K562 (cell line): ENCODE results near the gene ITGA2B. TPM values are rescaled to one million over a fixed set of nuclear protein-coding genes. Genes with fewer than 3 reads are reported as not detected.

ENCODE experiments used
- BRD9 ChIP-seq: fragments of 450-650 bp; IDR thresholded peaks from 2 replicates; pipeline ENCODE4 v1.6.1; 2018; ENCODE audit warnings: low read depth; ENCODE audit not compliant: partially characterized antibody
- EGR1 ChIP-seq: fragments of 450-650 bp; conservative IDR thresholded peaks from 2 replicates; pipeline ENCODE4 v1.6.1; 2017; ENCODE audit warnings: mild to moderate bottlenecking
- ELF1 ChIP-seq: fragments of 200-800 bp; sonication (Bioruptor generic); IDR thresholded peaks from 2 replicates; pipeline ENCODE4 v1.6.1; 2016; ENCODE audit warnings: missing genetic modification characterization, missing compliant biosample characterization
- FOXJ3 ChIP-seq: sonication (generic); formaldehyde crosslinking; IDR thresholded peaks from 2 replicates; pipeline ENCODE4 v1.4.0; 2020; ENCODE audit warnings: mild to moderate bottlenecking, missing genetic modification reagents
- FOXM1 ChIP-seq, 2 experiments: fragments of 450-650 bp in 1 of 2; sonication (generic) in 1 of 2; formaldehyde crosslinking in 1 of 2; IDR thresholded peaks; 2 replicates each; pipeline versions ENCODE4 v1.6.1 to v1.9.0; 2017 to 2022; ENCODE audit warnings: low read depth in 2 of 2, mild to moderate bottlenecking in 2 of 2, missing genetic modification reagents in 1 of 2, moderate library complexity in 1 of 2
- ILF3 ChIP-seq: fragments of 450-650 bp; IDR thresholded peaks from 2 replicates; pipeline ENCODE4 v1.6.1; 2018; ENCODE audit warnings: antibody characterized with exemption, mild to moderate bottlenecking, moderate library complexity, borderline replicate concordance
- KHSRP ChIP-seq: fragments of 450-650 bp; IDR thresholded peaks from 2 replicates; pipeline ENCODE4 v1.6.1; 2017
- KLF1 ChIP-seq: fragments of 450-650 bp; IDR thresholded peaks from 2 replicates; pipeline ENCODE4 v1.6.1; 2016; ENCODE audit warnings: missing genetic modification characterization, missing compliant biosample characterization
- PATZ1 ChIP-seq: fragments of 250-450 bp; sonication (Bioruptor Pico); IDR thresholded peaks from 2 replicates; pipeline ENCODE4 v1.5.0; 2020; ENCODE audit warnings: mild to moderate bottlenecking, borderline replicate concordance
- PBX2 ChIP-seq, 2 experiments: IDR thresholded peaks in 1 of 2; conservative IDR thresholded peaks in 1 of 2; 2 replicates each; pipeline ENCODE4 v1.6.1; 2016; ENCODE audit warnings: low read depth in 2 of 2, mild to moderate bottlenecking in 1 of 2, missing compliant biosample characterization in 1 of 2, missing genetic modification characterization in 1 of 2, moderate library complexity in 1 of 2
- PML ChIP-seq: IDR thresholded peaks from 2 replicates; pipeline ENCODE4 v1.6.1; 2012; ENCODE audit warnings: low read length, inconsistent platforms
- PTRF ChIP-seq: fragments of 450-650 bp; IDR thresholded peaks from 2 replicates; pipeline ENCODE4 v1.6.1; 2016; ENCODE audit warnings: mild to moderate bottlenecking, missing genetic modification characterization, missing compliant biosample characterization
- SPI1 ChIP-seq: IDR thresholded peaks from 2 replicates; pipeline ENCODE4 v1.6.1; 2011; ENCODE audit warnings: low read depth, low read length, control low read depth, borderline replicate concordance
- ZEB2 ChIP-seq: fragments of 450-650 bp; IDR thresholded peaks from 2 replicates; pipeline ENCODE4 v1.6.1; 2016
- ZNF224 ChIP-seq: sonication (generic); formaldehyde crosslinking; IDR thresholded peaks from 2 replicates; pipeline ENCODE4 v1.8.0; 2022; ENCODE audit warnings: mild to moderate bottlenecking, missing genetic modification reagents
- ZNF41 ChIP-seq: fragments of 250-450 bp; sonication (Bioruptor Pico); conservative IDR thresholded peaks from 2 replicates; pipeline ENCODE4 v1.4.0; 2020; ENCODE audit warnings: mild to moderate bottlenecking
- ZNF436 ChIP-seq: fragments of 250-450, 450-650 bp; sonication (Bioruptor Pico); formaldehyde crosslinking; IDR thresholded peaks from 2 replicates; pipeline ENCODE4 v1.7.0; 2020; ENCODE audit warnings: mild to moderate bottlenecking
- ZNF592 ChIP-seq: fragments of 450-650 bp; IDR thresholded peaks from 2 replicates; pipeline ENCODE4 v1.6.1; 2017; ENCODE audit warnings: antibody characterized with exemption, mild to moderate bottlenecking
- ZNF785 ChIP-seq: fragments of 250-450 bp; sonication (Bioruptor Pico); IDR thresholded peaks from 2 replicates; pipeline ENCODE4 v1.4.0; 2020; ENCODE audit warnings: mild to moderate bottlenecking
- polyA plus RNA-seq, 8 experiments: library from polyadenylated mRNA; depleted of rRNA in 4 of 8; stranded (reverse) in 5 of 8; unstranded in 3 of 8; fragments of >200 nt; fragmentation: Nextera tagmentation in 2 of 8; fragmentation: Illumina TruSeq in 1 of 8; extraction: Ambion mirVana in 2 of 8; extraction: Trizol in 1 of 8; gene quantifications; 2 replicates each; pipeline versions ENCODE4 v1.2.1 to v1.2.3, GENCODE V29; 2011 to 2014; ENCODE audit warnings: inconsistent platforms in 1 of 8, missing spikeins in 1 of 8
- total RNA-seq, 7 experiments: library from RNA; depleted of rRNA in 6 of 7; stranded (reverse); fragments of >200 nt in 6 of 7; fragmentation: Illumina TruSeq in 2 of 7; extraction: Trizol in 2 of 7; gene quantifications; 2 replicates each; pipeline versions ENCODE4 v1.2.1 to v1.2.3, GENCODE V29; 2011 to 2021; ENCODE audit warnings: low replicate concordance in 1 of 7

ITGA2B gene
- total and polyA plus RNA-seq, 9 of the 15 experiments (the other 6 are each of a cell fraction or from before 2014, with no cell fraction given) = 1.1 to 26.4 (median 5.6) TPM

GRCh38 chr17:44324571-44325275 lies 64.7 kb downstream of the ITGA2B start, which contains the start of gene SLC25A39 (continued):
- TF ChIP-seq ZEB2 = no peak; the same call in 1 of the 2 replicates
- no peak for TF ChIP-seq ILF3
- TF ChIP-seq ZNF41 (CRISPR knock-in tag) = no peak
- no peak for TF ChIP-seq ELF1 (tag)
- no peak for TF ChIP-seq KHSRP
- no peak for TF ChIP-seq PATZ1 (CRISPR knock-in tag)
- TF ChIP-seq ZNF592 = 0 out of 2 replicates have a peak, but pooled peaks have one; percentile 16
- TF ChIP-seq SPI1 = no peak
- no peak for TF ChIP-seq ZNF436
- no peak for TF ChIP-seq FOXJ3 (CRISPR knock-in tag)
- no peak; the same call in 1 of the 2 replicates for TF ChIP-seq KLF1 (tag)
- no peak for TF ChIP-seq ZNF785 (CRISPR knock-in tag)
- TF ChIP-seq BRD9 = no peak
- TF ChIP-seq PTRF (tag) = no peak
- no peak for TF ChIP-seq FOXM1 (IDR thresholded peaks at IDR 0.05; ENCODE audit: low read depth)
- TF ChIP-seq FOXM1 (CRISPR knock-in tag; IDR thresholded peaks at IDR 0.05; ENCODE audit: low read depth) = no peak
- no peak for TF ChIP-seq PBX2 (CRISPR knock-in tag; IDR thresholded peaks at IDR 0.05; ENCODE audit: low read depth)
- TF ChIP-seq PBX2 (tag; conservative IDR thresholded peaks at IDR 0.05; ENCODE audit: low read depth) = no peak
- TF ChIP-seq EGR1 = peak; percentile 34; the same call in 1 of the 2 replicates
- TF ChIP-seq PML = peak; percentile 29; the same call in 1 of the 2 replicates
- TF ChIP-seq ZNF224 = no peak
